PFSK-1 (cell line): ENCODE measurements around the gene IL1RAPL2.

ENCODE experiments used
- POLR2AphosphoS5 ChIP-seq: IDR thresholded peaks from 2 replicates; pipeline ENCODE4 v1.6.1; 2012; ENCODE audit warnings: low read depth, mild to moderate bottlenecking, control low read depth, low read length, moderate library complexity
- TAF1 ChIP-seq: IDR thresholded peaks from 2 replicates; pipeline ENCODE4 v1.6.1; 2012; ENCODE audit warnings: low read length, control low read depth, borderline replicate concordance; ENCODE audit not compliant: insufficient read depth
- TF ChIP-seq, protein P1 (sequence below), 2 experiments: IDR thresholded peaks; 2 replicates each; pipeline versions ENCODE4 v1.6.1 to v1.8.0; 2011 to 2012; ENCODE audit warnings: low read depth in 2 of 2, low read length in 2 of 2, control low read depth in 1 of 2, inconsistent platforms in 1 of 2, mild to moderate bottlenecking in 1 of 2, moderate library complexity in 1 of 2; ENCODE audit not compliant: insufficient read depth in 1 of 2

DNA sequence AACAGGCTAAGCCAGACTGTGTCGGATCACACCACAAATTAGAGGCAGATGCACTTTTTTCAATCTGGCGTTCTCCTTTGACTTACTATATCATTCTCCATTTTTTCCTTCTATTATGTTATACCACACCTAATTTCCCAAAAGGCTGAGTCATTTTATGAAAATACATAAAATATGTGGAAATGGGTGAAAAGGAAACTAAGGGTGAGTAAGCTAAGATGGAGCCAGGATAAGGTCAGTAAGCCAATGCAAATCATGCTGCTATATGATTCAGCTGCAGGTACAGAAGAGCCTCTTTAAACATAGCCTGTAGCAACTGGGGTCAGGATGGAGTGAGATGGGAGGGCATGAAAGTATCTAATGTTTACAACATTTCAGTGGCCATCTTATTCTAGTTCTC is 748.5 kb downstream of the IL1RAPL2 start:
- TF ChIP-seq POLR2AphosphoS5 (no peak), TAF1 (no peak)
- TF ChIP-seq, protein P1, sequence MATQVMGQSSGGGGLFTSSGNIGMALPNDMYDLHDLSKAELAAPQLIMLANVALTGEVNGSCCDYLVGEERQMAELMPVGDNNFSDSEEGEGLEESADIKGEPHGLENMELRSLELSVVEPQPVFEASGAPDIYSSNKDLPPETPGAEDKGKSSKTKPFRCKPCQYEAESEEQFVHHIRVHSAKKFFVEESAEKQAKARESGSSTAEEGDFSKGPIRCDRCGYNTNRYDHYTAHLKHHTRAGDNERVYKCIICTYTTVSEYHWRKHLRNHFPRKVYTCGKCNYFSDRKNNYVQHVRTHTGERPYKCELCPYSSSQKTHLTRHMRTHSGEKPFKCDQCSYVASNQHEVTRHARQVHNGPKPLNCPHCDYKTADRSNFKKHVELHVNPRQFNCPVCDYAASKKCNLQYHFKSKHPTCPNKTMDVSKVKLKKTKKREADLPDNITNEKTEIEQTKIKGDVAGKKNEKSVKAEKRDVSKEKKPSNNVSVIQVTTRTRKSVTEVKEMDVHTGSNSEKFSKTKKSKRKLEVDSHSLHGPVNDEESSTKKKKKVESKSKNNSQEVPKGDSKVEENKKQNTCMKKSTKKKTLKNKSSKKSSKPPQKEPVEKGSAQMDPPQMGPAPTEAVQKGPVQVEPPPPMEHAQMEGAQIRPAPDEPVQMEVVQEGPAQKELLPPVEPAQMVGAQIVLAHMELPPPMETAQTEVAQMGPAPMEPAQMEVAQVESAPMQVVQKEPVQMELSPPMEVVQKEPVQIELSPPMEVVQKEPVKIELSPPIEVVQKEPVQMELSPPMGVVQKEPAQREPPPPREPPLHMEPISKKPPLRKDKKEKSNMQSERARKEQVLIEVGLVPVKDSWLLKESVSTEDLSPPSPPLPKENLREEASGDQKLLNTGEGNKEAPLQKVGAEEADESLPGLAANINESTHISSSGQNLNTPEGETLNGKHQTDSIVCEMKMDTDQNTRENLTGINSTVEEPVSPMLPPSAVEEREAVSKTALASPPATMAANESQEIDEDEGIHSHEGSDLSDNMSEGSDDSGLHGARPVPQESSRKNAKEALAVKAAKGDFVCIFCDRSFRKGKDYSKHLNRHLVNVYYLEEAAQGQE (IDR thresholded peaks at IDR 0.05; ENCODE audit: insufficient read depth in 1 of 2, low read depth in 2 of 2, low read length in 2 of 2) = no peak
